ENCODE data around the gene NDFIP1.

Gene NDFIP1

DNA sequence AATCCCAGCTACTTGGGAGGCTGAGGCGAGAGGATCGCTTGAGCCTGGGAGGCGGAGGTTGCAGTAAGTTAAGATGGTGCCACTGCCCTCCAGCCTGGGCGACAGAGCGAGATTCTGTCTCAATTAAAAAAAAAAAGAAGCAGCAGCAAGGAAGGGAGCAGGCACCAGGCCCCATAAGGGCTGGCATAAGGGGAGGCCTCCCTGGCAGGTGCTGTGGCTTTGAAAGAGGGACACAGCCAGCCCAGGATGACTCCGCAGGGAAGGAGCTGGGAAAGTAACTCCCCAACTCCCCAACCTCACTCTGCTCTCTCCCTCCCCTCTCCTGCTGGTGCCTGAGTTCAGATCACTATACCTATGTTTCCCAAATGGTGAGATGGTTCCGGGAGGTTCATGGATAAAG lies 70.1 kb downstream of the NDFIP1 start:
- DNase-seq (ENCODE audit: low spot score) = no peak
- TF ChIP-seq, protein P1, sequence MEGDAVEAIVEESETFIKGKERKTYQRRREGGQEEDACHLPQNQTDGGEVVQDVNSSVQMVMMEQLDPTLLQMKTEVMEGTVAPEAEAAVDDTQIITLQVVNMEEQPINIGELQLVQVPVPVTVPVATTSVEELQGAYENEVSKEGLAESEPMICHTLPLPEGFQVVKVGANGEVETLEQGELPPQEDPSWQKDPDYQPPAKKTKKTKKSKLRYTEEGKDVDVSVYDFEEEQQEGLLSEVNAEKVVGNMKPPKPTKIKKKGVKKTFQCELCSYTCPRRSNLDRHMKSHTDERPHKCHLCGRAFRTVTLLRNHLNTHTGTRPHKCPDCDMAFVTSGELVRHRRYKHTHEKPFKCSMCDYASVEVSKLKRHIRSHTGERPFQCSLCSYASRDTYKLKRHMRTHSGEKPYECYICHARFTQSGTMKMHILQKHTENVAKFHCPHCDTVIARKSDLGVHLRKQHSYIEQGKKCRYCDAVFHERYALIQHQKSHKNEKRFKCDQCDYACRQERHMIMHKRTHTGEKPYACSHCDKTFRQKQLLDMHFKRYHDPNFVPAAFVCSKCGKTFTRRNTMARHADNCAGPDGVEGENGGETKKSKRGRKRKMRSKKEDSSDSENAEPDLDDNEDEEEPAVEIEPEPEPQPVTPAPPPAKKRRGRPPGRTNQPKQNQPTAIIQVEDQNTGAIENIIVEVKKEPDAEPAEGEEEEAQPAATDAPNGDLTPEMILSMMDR (conservative IDR thresholded peaks at IDR 0.05; ENCODE audit: low read depth) = no peak
- H3K27ac ChIP-seq = no peak overlapping the region
- CTCF ChIA-PET = no interaction called here
- POLR2A ChIA-PET (ENCODE audit: low non-redundant PET) = no interaction called here

DNA sequence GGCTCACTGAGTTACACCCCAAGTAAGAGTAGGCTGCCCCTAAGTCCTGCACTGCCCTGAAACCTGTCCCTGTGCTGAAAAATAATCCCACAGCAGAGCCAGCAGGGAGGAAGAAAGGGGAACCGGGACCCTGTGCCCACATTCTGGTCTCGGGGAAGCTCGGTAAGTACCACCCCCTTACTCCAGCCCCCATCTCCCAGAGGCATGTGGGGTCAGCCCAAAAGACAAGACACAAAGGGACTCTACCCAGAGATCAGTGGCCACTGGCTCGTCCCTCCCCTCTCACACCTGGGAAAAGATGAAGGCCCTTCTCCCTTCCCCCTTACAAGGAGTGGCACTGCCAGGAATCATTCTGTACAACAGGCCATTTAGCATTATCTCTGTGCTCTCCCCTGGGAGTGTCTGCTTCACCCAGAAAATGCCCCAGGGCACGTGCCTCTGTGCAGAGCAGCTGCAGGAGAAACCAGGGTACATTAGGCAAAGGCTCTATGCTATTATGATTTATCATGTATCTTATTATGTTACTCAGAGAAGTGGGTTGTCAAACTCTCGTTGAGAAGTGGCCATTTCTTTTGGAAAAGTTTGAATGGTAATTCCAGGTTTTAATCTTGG lies 71.3 kb downstream of the NDFIP1 start:
- ChIA-PET CTCF (interaction anchor here (0.6 to 0.7 kb wide), 3 partner anchors 192 to 609 kb away, joined by 3 to 5 read pairs (median 3); no protein-coding TSS in a partner anchor), POLR2A (ENCODE audit: low non-redundant PET) (no interaction called here)

DNA sequence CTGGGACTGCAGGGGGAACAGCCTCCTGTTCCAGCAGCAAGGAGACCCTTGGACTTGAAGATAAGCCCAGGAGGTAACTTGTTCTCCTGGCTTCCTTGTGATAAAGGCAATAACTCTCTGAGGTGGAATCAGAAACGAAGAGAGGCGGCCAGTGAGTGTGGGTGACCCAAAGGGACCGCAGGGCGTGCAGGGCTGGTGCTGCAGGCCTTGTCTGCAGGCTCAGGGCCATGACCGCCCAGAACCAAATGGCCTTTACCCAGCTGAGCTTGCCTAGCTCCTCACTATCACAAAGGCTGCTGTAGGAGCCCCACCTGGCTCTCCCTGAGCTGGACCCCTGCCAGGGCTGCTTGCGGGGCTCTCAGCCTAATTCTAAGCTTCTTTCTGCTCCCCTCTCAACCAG lies 72.5 kb downstream of the NDFIP1 start:
- CTCF ChIA-PET = no interaction called here
- H3K27ac ChIP-seq = no peak overlapping the region
- POLR2A ChIA-PET (ENCODE audit: low non-redundant PET) = interaction anchor here (0.5 kb wide), 1 partner anchor 185 kb away, joined by 5 read pairs; no protein-coding TSS in a partner anchor
- TF ChIP-seq, protein P1 (conservative IDR thresholded peaks at IDR 0.05; ENCODE audit: low read depth) = no peak
- DNase-seq (ENCODE audit: low spot score) = no peak

More for the DNA sequence above, 71.3 kb downstream of the NDFIP1 start:
- TF ChIP-seq, protein P1 (conservative IDR thresholded peaks at IDR 0.05; ENCODE audit: low read depth) = no peak
- DNase-seq (ENCODE audit: low spot score) = peak; percentile 38
- H3K27ac ChIP-seq = no peak overlapping the region

DNA sequence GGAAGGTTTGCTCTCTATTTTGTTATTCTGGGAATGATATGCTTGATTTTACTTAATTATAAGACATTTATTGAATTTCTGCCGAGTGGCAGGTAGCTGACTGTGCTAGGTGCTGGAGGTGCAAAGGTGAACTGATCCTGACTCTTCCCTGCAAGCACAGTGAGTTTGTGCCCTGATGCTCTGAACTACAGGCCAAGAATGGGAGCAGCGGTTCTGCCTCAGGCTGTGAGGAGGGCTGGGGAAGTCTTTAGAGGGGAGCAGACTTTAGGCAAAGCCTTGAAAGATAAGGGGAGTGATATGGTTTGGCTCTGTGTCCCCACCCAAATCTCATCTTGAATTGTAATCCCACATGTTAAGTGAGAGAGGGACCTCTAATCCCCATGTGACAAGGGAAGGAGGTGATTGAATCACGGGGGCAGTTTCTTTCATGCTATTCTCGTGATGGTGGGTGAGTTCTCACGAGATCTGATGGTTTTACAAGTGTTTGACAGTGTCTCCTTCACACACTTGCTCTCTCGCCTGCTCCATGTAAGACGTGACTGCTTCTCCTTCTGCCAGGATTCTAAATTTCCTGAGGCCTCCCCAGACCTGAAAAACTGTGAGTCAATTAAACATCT lies 73.1 kb downstream of the NDFIP1 start:
- no peak for DNase-seq (ENCODE audit: low spot score)
- TF ChIP-seq, protein P1 (conservative IDR thresholded peaks at IDR 0.05; ENCODE audit: low read depth) = no peak
- ChIA-PET CTCF (no interaction called here), POLR2A (ENCODE audit: low non-redundant PET) (no interaction called here)
- H3K27ac ChIP-seq = no peak overlapping the region

DNA sequence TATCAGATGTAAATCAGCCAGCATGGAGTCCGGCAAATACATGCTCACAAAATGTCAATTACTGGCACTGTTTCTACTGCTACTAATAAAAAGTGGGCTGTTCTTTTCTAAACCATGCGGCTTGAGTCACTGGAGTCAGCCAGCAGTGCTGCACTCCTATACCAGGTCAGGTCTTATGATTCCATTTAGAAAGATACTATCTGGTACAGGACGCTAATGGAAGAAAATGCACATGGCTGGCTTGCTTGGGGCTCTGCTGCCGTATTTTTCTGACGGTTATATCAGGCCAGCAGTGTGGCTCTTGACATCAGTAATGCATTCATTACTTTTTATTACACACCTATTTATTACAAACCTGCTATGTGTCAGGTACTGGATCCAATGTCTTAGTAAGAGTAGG lies 74.3 kb downstream of the NDFIP1 start:
- ChIA-PET POLR2A (ENCODE audit: low non-redundant PET) (no interaction called here), CTCF (no interaction called here)
- H3K27ac ChIP-seq = no peak overlapping the region
- no peak for DNase-seq (ENCODE audit: low spot score)
- TF ChIP-seq, protein P1 (conservative IDR thresholded peaks at IDR 0.05; ENCODE audit: low read depth) = no peak

DNA sequence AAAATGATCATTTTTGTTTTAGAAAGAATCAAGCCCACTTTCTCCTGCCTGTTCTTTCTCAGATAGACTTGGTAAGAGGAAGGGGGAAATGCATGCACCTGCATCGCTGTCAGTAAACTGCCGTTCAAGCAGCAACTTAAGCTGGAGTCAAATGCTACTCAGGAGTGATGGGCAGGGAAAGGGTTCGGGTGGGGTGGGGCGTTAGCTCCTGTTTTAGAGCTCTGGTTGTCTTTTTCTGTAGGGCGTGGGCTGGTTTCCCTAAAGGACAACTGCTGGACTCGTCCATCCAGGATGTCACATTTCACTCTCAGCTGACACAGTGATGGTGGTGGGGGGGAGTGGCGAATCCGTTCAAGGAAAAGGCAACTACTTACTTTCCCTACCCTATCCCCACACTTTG lies 75.0 kb downstream of the NDFIP1 start:
- POLR2A ChIA-PET (ENCODE audit: low non-redundant PET) = no interaction called here
- TF ChIP-seq, protein P1 (conservative IDR thresholded peaks at IDR 0.05; ENCODE audit: low read depth) = no peak
- no peak overlapping the region for H3K27ac ChIP-seq
- DNase-seq (ENCODE audit: low spot score) = no peak
- CTCF ChIA-PET = no interaction called here

Measured in RWPE1 (cell line).